Glutamatergic neuron (in vitro differentiated cells): ENCODE results near the gene ING3. TPM values are rescaled to one million over a fixed set of nuclear protein-coding genes. Genes with fewer than 3 reads are reported as not detected.

Experiments used
- DNase-seq: peaks from one replicate; pipeline ENCODE4 v3.0.0; 2022
- H3K27ac Mint-ChIP-seq: one replicate; pipeline ENCODE4 v1.8.0; 2020; ENCODE audit warnings: mild to moderate bottlenecking, mixed read lengths, inconsistent platforms; ENCODE audit not compliant: unreplicated experiment
- H3K27me3 Mint-ChIP-seq: one replicate; pipeline ENCODE4 v1.8.0; 2020; ENCODE audit warnings: mild to moderate bottlenecking, moderate library complexity, mixed read lengths, inconsistent platforms; ENCODE audit not compliant: unreplicated experiment
- H3K36me3 Mint-ChIP-seq: one replicate; pipeline ENCODE4 v1.8.0; 2020; ENCODE audit warnings: mild to moderate bottlenecking, mixed read lengths, inconsistent platforms; ENCODE audit not compliant: unreplicated experiment
- H3K4me1 Mint-ChIP-seq: one replicate; pipeline ENCODE4 v1.8.0; 2020; ENCODE audit warnings: mild to moderate bottlenecking, low read depth, mixed read lengths, inconsistent platforms; ENCODE audit not compliant: unreplicated experiment
- H3K4me3 Mint-ChIP-seq: one replicate; pipeline ENCODE4 v1.8.0; 2020; ENCODE audit warnings: mild to moderate bottlenecking, mixed read lengths, inconsistent platforms; ENCODE audit not compliant: unreplicated experiment
- H3K9me3 Mint-ChIP-seq: one replicate; pipeline ENCODE4 v1.8.0; 2020; ENCODE audit warnings: mild to moderate bottlenecking, moderate library complexity, mixed read lengths, inconsistent platforms; ENCODE audit not compliant: unreplicated experiment
- total RNA-seq: library from RNA; stranded (reverse); fragmentation: NEBNext Ultra II Directional; extraction: Animal tissue kit (Norgen Biotek cat#: 25700); gene quantifications from one replicate; pipeline ENCODE4 v1.2.1, GENCODE V29; 2021; ENCODE audit not compliant: unreplicated experiment
- TF ChIP-seq, protein P1 (sequence below): fragments of 200-600 bp; sonication (generic); IDR thresholded peaks from one replicate; pipeline ENCODE4 v1.5.0; 2021; ENCODE audit not compliant: partially characterized antibody, unreplicated experiment

Gene ING3
- total RNA-seq, 1 donor from 2014 or later, result 14.9 TPM

DNA sequence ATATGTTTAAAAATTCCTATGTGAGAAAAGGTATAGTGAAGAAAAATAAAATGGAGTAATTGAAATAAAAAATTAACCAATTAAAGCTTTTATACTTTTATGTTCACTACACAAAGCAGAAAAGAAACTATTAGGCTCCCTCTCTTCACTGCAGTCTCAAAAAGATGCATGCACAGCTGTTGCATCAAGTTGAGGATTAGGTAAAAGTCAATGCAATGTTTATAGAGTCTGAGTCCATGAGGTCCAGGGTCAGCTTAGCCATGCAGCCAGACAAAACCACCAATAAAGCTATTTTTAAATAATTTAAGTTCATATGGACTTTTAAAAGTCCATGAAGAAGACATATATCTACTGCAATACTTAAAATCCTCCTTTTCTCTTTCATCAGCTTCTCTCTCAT lies 31.1 kb upstream of the ING3 start:
- H3K4me3 Mint-ChIP-seq, result no peak overlapping the region
- TF ChIP-seq, protein P1, sequence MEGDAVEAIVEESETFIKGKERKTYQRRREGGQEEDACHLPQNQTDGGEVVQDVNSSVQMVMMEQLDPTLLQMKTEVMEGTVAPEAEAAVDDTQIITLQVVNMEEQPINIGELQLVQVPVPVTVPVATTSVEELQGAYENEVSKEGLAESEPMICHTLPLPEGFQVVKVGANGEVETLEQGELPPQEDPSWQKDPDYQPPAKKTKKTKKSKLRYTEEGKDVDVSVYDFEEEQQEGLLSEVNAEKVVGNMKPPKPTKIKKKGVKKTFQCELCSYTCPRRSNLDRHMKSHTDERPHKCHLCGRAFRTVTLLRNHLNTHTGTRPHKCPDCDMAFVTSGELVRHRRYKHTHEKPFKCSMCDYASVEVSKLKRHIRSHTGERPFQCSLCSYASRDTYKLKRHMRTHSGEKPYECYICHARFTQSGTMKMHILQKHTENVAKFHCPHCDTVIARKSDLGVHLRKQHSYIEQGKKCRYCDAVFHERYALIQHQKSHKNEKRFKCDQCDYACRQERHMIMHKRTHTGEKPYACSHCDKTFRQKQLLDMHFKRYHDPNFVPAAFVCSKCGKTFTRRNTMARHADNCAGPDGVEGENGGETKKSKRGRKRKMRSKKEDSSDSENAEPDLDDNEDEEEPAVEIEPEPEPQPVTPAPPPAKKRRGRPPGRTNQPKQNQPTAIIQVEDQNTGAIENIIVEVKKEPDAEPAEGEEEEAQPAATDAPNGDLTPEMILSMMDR, result no peak
- H3K36me3 Mint-ChIP-seq, result no peaks in the 10 kb centered on the region
- no peak for DNase-seq
- H3K27ac Mint-ChIP-seq, result no peak overlapping the region
- H3K9me3 Mint-ChIP-seq, result no peaks in the 10 kb centered on the region
- no peaks in the 10 kb centered on the region for H3K27me3 Mint-ChIP-seq
- H3K4me1 Mint-ChIP-seq, result peaks cover 1% of the 10 kb centered on the region

DNA sequence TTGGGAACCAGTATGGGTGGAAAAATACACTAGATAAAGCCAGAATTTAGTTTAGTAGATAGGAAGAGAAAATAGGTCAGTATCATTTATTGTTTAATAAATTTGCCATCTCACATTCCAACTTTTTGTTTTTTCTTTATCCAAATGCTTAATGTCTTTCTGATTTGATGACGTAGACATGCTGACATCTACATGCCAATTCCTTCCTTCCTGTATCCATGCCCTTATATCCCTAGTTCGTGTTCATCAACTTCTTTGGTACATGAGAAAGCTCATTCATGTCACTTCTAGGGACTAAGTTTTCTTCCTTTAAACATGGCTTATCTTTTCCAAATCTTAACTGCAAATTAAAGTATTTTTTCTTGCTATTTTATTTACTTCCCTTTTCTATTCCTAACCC lies 30.5 kb upstream of the ING3 start:
- TF ChIP-seq, protein P1, result no peak
- no peak for DNase-seq
- no peaks in the 10 kb centered on the region for H3K9me3 Mint-ChIP-seq
- H3K36me3 Mint-ChIP-seq, result no peaks in the 10 kb centered on the region
- H3K27me3 Mint-ChIP-seq, result no peaks in the 10 kb centered on the region
- no peak overlapping the region for H3K27ac Mint-ChIP-seq
- peaks cover 1% of the 10 kb centered on the region for H3K4me1 Mint-ChIP-seq
- no peak overlapping the region for H3K4me3 Mint-ChIP-seq

GRCh38 chr7:120920591-120921274 lies 29.8 kb upstream of the ING3 start:
- TF ChIP-seq, protein P1, result no peak
- no peaks in the 10 kb centered on the region for H3K36me3 Mint-ChIP-seq
- no peak overlapping the region for H3K27ac Mint-ChIP-seq
- H3K27me3 Mint-ChIP-seq, result no peaks in the 10 kb centered on the region
- no peak overlapping the region for H3K4me3 Mint-ChIP-seq
- H3K9me3 Mint-ChIP-seq, result no peaks in the 10 kb centered on the region
- DNase-seq, result no peak
- H3K4me1 Mint-ChIP-seq, result peaks cover 1% of the 10 kb centered on the region

- Mint-ChIP-seq H3K4me3 (no peak overlapping the region), H3K27ac (no peak overlapping the region), H3K9me3 (peaks cover 2% of the 10 kb centered on the region), H3K27me3 (no peaks in the 10 kb centered on the region), H3K4me1 (no peaks in the 10 kb centered on the region), H3K36me3 (no peaks in the 10 kb centered on the region)
- no peak for DNase-seq
- TF ChIP-seq, protein P1, result no peak
Measured at GRCh38 chr7:120924837-120925236, 25.7 kb upstream of the ING3 start.

DNA sequence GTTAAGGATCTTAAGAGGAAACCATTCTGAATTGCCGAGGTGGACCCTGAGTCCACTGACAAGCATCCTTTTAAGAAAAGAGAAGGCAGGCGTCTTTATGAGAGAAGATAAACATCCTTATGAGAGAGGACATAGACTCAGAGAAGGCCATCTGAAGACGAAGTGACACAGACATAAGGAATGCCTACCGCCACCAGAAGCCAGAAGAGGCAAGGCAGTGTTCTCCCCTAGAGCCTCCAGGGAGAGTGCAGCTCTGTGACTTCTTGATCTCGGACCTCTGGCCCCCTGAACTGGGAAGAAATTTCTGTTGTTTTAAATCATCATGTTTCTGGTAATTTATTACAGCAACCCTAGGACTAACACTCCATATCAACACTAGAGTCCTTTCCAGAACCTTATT lies 25.2 kb upstream of the ING3 start:
- Mint-ChIP-seq H3K27me3 (no peaks in the 10 kb centered on the region), H3K36me3 (no peaks in the 10 kb centered on the region), H3K4me3 (no peak overlapping the region), H3K9me3 (peaks cover 2% of the 10 kb centered on the region), H3K4me1 (no peaks in the 10 kb centered on the region), H3K27ac (no peak overlapping the region)
- no peak for DNase-seq
- TF ChIP-seq, protein P1, result no peak
